A549 (cell line): ENCODE data around the gene DVL1. TPM values are rescaled to one million over a fixed set of nuclear protein-coding genes. Genes with fewer than 3 reads are reported as not detected.

Source experiments
- ATAC-seq, 2 experiments: fragments of 200-7000 bp in 1 of 2; fragments of >200 bp in 1 of 2; cut with Nextera tagmentation in 1 of 2; cut with Tn5 transposase in 1 of 2; 3 replicates each; pipeline versions ENCODE4 v1.8.0 to v1.9.1; 2018 to 2020; ENCODE audit warnings: mild to moderate bottlenecking in 1 of 2, moderate library complexity in 1 of 2
- CTCF ChIA-PET: fragments of 300-600 bp; sonication (Branson Sonifier 250); formaldehyde crosslinking; extraction: SDS; loops from one replicate; lab custom pipeline; 2021; ENCODE audit warnings: antibody characterized with exemption, inconsistent platforms; lab: Yijun Ruan, JAX
- POLR2A ChIA-PET: fragments of 350-600 bp; formaldehyde crosslinking; extraction: SDS; loops from one replicate; lab custom pipeline; 2021; ENCODE audit warnings: antibody characterized with exemption, inconsistent platforms; lab: Yijun Ruan, JAX
- DNase-seq, 2 experiments: peaks; one replicate each; pipeline versions ENCODE4 v3.0.0 to v3.0.0-alpha.2; 2011 to 2016; ENCODE audit warnings: low read depth in 1 of 2, low spot score in 1 of 2
- FAIRE-seq: peaks from 2 replicates; lab custom pipeline; 2011; peaks lifted over from hg19 to GRCh38; lab: Jason Lieb, UNC
- H3K27ac ChIP-seq, 2 experiments: fragments of >200 bp; sonication (Bioruptor Twin); formaldehyde crosslinking; 3 replicates each; pipeline ENCODE4 v1.5.1; 2016 to 2017
- H3K4me1 ChIP-seq: fragments of >200 bp; sonication (Bioruptor Twin); formaldehyde crosslinking; 3 replicates; pipeline ENCODE4 v1.6.1; 2016
- H3K4me2 ChIP-seq: fragments of >200 bp; sonication (Bioruptor Twin); formaldehyde crosslinking; 3 replicates; pipeline ENCODE4 v1.6.1; 2016
- H3K4me3 ChIP-seq: fragments of >200 bp; sonication (Bioruptor Twin); formaldehyde crosslinking; 3 replicates; pipeline ENCODE4 v1.5.1; 2016
- H3K9me3 ChIP-seq: fragments of >200 bp; sonication (Bioruptor Twin); formaldehyde crosslinking; 3 replicates; pipeline ENCODE4 v1.6.1; 2016
- BHLHE40 ChIP-seq: IDR thresholded peaks from 2 replicates; pipeline ENCODE4 v1.6.1; 2012; ENCODE audit warnings: low read depth, low read length, inconsistent platforms
- CHD2 ChIP-seq: fragments of 150-350 bp; IDR thresholded peaks from 2 replicates; pipeline ENCODE4 v1.6.1; 2014; ENCODE audit warnings: low read length; ENCODE audit not compliant: partially characterized antibody
- CHD4 ChIP-seq: fragments of 200-600 bp; sonication (generic); IDR thresholded peaks from 2 replicates; pipeline ENCODE4 v1.6.1; 2016; ENCODE audit warnings: antibody characterized with exemption, mild to moderate bottlenecking, borderline replicate concordance
- CTCF ChIP-seq: fragments of >200 bp; sonication (Bioruptor Twin); formaldehyde crosslinking; IDR thresholded peaks from 3 replicates; pipeline ENCODE4 v1.5.1; 2016
- EHF ChIP-seq: fragments of 250-450 bp; sonication (Bioruptor Pico); IDR thresholded peaks from 2 replicates; pipeline ENCODE4 v1.5.0; 2020; ENCODE audit warnings: mild to moderate bottlenecking
- ELK1 ChIP-seq: fragments of 150-350 bp; IDR thresholded peaks from 2 replicates; pipeline ENCODE4 v1.6.1; 2014; ENCODE audit warnings: low read depth, mild to moderate bottlenecking, low read length
- EP300 ChIP-seq, 2 experiments: fragments of >200 bp; sonication (Bioruptor Twin); formaldehyde crosslinking; IDR thresholded peaks; 2 replicates in 1 of 2; 3 replicates in 1 of 2; pipeline ENCODE4 v1.6.1; 2016 to 2017
- ESRRA ChIP-seq: fragments of 150-350 bp; IDR thresholded peaks from 2 replicates; pipeline ENCODE4 v1.6.1; 2014; ENCODE audit warnings: mild to moderate bottlenecking, low read length, borderline replicate concordance
- FOSL2 ChIP-seq, 2 experiments: fragments of 450-650 bp in 1 of 2; fragments of >200 bp in 1 of 2; sonication (Bioruptor Twin) in 1 of 2; formaldehyde crosslinking; IDR thresholded peaks; 2 replicates each; pipeline versions ENCODE4 v1.5.0 to v1.6.1; 2016 to 2020; ENCODE audit warnings: mild to moderate bottlenecking in 1 of 2, moderate library complexity in 1 of 2
- GATA3 ChIP-seq: IDR thresholded peaks from 2 replicates; pipeline ENCODE4 v1.6.1; 2012; ENCODE audit warnings: borderline replicate concordance
- HDAC2 ChIP-seq: fragments of 200-600 bp; sonication (generic); IDR thresholded peaks from 2 replicates; pipeline ENCODE4 v1.6.1; 2016
- HOXA7 ChIP-seq: fragments of 250-450 bp; sonication (Bioruptor Pico); IDR thresholded peaks from 2 replicates; pipeline ENCODE4 v1.5.0; 2020; ENCODE audit warnings: mild to moderate bottlenecking, moderate library complexity
- JUN ChIP-seq, 2 experiments: fragments of >200 bp; sonication (Bioruptor Twin); formaldehyde crosslinking; IDR thresholded peaks; 2 replicates in 1 of 2; 3 replicates in 1 of 2; pipeline ENCODE4 v1.6.1; 2016 to 2017
- MAFK ChIP-seq: fragments of 450-650 bp; IDR thresholded peaks from 2 replicates; pipeline ENCODE4 v1.6.1; 2014; ENCODE audit not compliant: partially characterized antibody
- MAX ChIP-seq: IDR thresholded peaks from 2 replicates; pipeline ENCODE4 v1.6.1; 2012
- MAZ ChIP-seq: fragments of 150-350 bp; IDR thresholded peaks from 2 replicates; pipeline ENCODE4 v1.6.1; 2014; ENCODE audit warnings: antibody characterized with exemption, low read depth, low read length, borderline replicate concordance
- NFE2L2 ChIP-seq: fragments of 150-350 bp; conservative IDR thresholded peaks from 2 replicates; pipeline ENCODE4 v1.6.1; 2014; ENCODE audit warnings: low read length
- PBX3 ChIP-seq: IDR thresholded peaks from 2 replicates; pipeline ENCODE4 v1.6.1; 2012
- RARB ChIP-seq: fragments of 250-450 bp; sonication (Bioruptor Pico); IDR thresholded peaks from 2 replicates; pipeline ENCODE4 v1.8.0; 2021; ENCODE audit warnings: mild to moderate bottlenecking, moderate library complexity
- RCOR1 ChIP-seq: fragments of 150-350 bp; IDR thresholded peaks from 2 replicates; pipeline ENCODE4 v1.6.1; 2014; ENCODE audit warnings: antibody characterized with exemption, low read length, low read depth
- REST ChIP-seq: fragments of 200-600 bp; sonication (generic); IDR thresholded peaks from 2 replicates; pipeline ENCODE4 v1.6.1; 2016; ENCODE audit warnings: antibody characterized with exemption, mild to moderate bottlenecking, moderate library complexity
- USF2 ChIP-seq: fragments of 450-650 bp; IDR thresholded peaks from 2 replicates; pipeline ENCODE4 v1.6.1; 2014; ENCODE audit warnings: antibody characterized with exemption
- ZNF302 ChIP-seq: fragments of 250-450 bp; sonication (Bioruptor Pico); IDR thresholded peaks from 2 replicates; pipeline ENCODE4 v1.9.0; 2021; ENCODE audit warnings: inconsistent platforms, mild to moderate bottlenecking, moderate library complexity
- WGBS: methylation state at CpG from one replicate; pipeline ENCODE4 v1.1.6; 2017; ENCODE audit errors: missing lambda C conversion rate; 5-methylcytosine and 5-hydroxymethylcytosine counted together
- polyA plus RNA-seq, 4 experiments: library from polyadenylated mRNA; depleted of rRNA in 3 of 4; stranded (reverse); fragments of >200 nt; fragmentation: RNase III in 1 of 4; extraction: RNeasy Plus Mini Kit Qiagen cat#74134 plus additional on column Dnase treatment in 1 of 4; gene quantifications; 2 replicates in 3 of 4; 3 replicates in 1 of 4; pipeline ENCODE4 v1.2.3, GENCODE V29; 2011 to 2017

Gene DVL1
- polyA plus RNA-seq, 2 of the 4 experiments (the other 2 are of a cell fraction) = 12.1 to 48.3 TPM

GRCh38 chr1:1395166-1395565, 45.9 kb upstream of the DVL1 start (continued):
- TF ChIP-seq CTCF (no peak), PBX3 (no peak)

- no peak overlapping the region for H3K27ac ChIP-seq
- TF ChIP-seq NFE2L2 = no peak
- TF ChIP-seq CHD4 = no peak
- TF ChIP-seq BHLHE40 = no peak
- TF ChIP-seq HOXA7 (CRISPR knock-in tag) = no peak
- TF ChIP-seq ELK1 = no peak
- no peak for TF ChIP-seq EP300 (IDR thresholded peaks at IDR 0.05)
- ChIA-PET CTCF (interaction anchor here (1.6 to 1.9 kb wide), 2 partner anchors 22 to 47 kb away, joined by 4 to 5 read pairs; no protein-coding TSS in a partner anchor), POLR2A (no interaction called here)
- DNase-seq = no peak
- no peaks in the 10 kb centered on the region for H3K9me3 ChIP-seq
- no peak for ATAC-seq
- 95% methylated on average over 7 of the region's 7 CpGs for WGBS
- H3K4me2 ChIP-seq = no peak overlapping the region
- H3K4me3 ChIP-seq = no peak overlapping the region
- no peak for FAIRE-seq
- peaks cover 8% of the 10 kb centered on the region for H3K4me1 ChIP-seq
Measured at GRCh38 chr1:1394116-1394515, 44.9 kb upstream of the DVL1 start.

- no peak for FAIRE-seq
- ATAC-seq = no peak
- H3K4me2 ChIP-seq = no peak overlapping the region
- over 99% methylated on average over 11 of the region's 11 CpGs for WGBS
- no peaks in the 10 kb centered on the region for H3K9me3 ChIP-seq
- CTCF ChIA-PET = interaction anchor here (1.9 to 2.7 kb wide), 2 partner anchors 9 to 21 kb away, joined by 5 to 13 read pairs; no protein-coding TSS in a partner anchor
- no peak overlapping the region for H3K4me3 ChIP-seq
- peaks cover 8% of the 10 kb centered on the region for H3K4me1 ChIP-seq
- no peak overlapping the region for H3K27ac ChIP-seq
- no peak for DNase-seq
- TF ChIP-seq RCOR1 (no peak), MAFK (no peak), HOXA7 (CRISPR knock-in tag) (no peak), GATA3 (no peak), EHF (no peak), CHD2 (no peak), FOSL2 (IDR thresholded peaks at IDR 0.05) (no peak), FOSL2 (CRISPR knock-in tag; IDR thresholded peaks at IDR 0.05) (no peak), MAX (no peak), MAZ (no peak), USF2 (no peak), EP300 (IDR thresholded peaks at IDR 0.05) (no peak), ZNF302 (no peak), JUN (IDR thresholded peaks at IDR 0.05) (no peak), HDAC2 (no peak), ESRRA (no peak), CHD4 (no peak), REST (no peak), RARB (CRISPR knock-in tag) (no peak)
- TF ChIP-seq, all 56 proteins: peak for 0
- POLR2A ChIA-PET = no interaction called here
Measured at GRCh38 chr1:1393428-1393827, 44.2 kb upstream of the DVL1 start.
